ENCODE data around the gene IL25.

The IL25 gene

GRCh38 chr14:23406725-23407355 lies 34.2 kb downstream of the IL25 start:
- no peak for TF ChIP-seq CSDC2 (CRISPR knock-in tag; IDR thresholded peaks at IDR 0.05)
- TF ChIP-seq ZNF565 (CRISPR knock-in tag; conservative IDR thresholded peaks at IDR 0.05; ENCODE audit: low read depth), result no peak
- TF ChIP-seq GLIS3 (CRISPR knock-in tag; IDR thresholded peaks at IDR 0.05), result no peak
- TF ChIP-seq, protein P1, sequence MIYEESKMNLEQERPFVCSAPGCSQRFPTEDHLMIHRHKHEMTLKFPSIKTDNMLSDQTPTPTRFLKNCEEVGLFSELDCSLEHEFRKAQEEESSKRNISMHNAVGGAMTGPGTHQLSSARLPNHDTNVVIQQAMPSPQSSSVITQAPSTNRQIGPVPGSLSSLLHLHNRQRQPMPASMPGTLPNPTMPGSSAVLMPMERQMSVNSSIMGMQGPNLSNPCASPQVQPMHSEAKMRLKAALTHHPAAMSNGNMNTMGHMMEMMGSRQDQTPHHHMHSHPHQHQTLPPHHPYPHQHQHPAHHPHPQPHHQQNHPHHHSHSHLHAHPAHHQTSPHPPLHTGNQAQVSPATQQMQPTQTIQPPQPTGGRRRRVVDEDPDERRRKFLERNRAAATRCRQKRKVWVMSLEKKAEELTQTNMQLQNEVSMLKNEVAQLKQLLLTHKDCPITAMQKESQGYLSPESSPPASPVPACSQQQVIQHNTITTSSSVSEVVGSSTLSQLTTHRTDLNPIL (CRISPR knock-in tag; IDR thresholded peaks at IDR 0.05; ENCODE audit: low read depth), result no peak
- TF ChIP-seq, protein P2, sequence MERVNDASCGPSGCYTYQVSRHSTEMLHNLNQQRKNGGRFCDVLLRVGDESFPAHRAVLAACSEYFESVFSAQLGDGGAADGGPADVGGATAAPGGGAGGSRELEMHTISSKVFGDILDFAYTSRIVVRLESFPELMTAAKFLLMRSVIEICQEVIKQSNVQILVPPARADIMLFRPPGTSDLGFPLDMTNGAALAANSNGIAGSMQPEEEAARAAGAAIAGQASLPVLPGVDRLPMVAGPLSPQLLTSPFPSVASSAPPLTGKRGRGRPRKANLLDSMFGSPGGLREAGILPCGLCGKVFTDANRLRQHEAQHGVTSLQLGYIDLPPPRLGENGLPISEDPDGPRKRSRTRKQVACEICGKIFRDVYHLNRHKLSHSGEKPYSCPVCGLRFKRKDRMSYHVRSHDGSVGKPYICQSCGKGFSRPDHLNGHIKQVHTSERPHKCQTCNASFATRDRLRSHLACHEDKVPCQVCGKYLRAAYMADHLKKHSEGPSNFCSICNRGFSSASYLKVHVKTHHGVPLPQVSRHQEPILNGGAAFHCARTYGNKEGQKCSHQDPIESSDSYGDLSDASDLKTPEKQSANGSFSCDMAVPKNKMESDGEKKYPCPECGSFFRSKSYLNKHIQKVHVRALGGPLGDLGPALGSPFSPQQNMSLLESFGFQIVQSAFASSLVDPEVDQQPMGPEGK (CRISPR knock-in tag; IDR thresholded peaks at IDR 0.05; ENCODE audit: borderline replicate concordance), result no peak
- TF ChIP-seq SNAI2 (CRISPR knock-in tag; IDR thresholded peaks at IDR 0.05), result no peak
- TF ChIP-seq ZNF70 (CRISPR knock-in tag; IDR thresholded peaks at IDR 0.05), result no peak
- TF ChIP-seq ZC3H10 (CRISPR knock-in tag; IDR thresholded peaks at IDR 0.05), result no peak
- no peak for TF ChIP-seq ZFP30 (CRISPR knock-in tag; IDR thresholded peaks at IDR 0.05)
- TF ChIP-seq, protein P3, sequence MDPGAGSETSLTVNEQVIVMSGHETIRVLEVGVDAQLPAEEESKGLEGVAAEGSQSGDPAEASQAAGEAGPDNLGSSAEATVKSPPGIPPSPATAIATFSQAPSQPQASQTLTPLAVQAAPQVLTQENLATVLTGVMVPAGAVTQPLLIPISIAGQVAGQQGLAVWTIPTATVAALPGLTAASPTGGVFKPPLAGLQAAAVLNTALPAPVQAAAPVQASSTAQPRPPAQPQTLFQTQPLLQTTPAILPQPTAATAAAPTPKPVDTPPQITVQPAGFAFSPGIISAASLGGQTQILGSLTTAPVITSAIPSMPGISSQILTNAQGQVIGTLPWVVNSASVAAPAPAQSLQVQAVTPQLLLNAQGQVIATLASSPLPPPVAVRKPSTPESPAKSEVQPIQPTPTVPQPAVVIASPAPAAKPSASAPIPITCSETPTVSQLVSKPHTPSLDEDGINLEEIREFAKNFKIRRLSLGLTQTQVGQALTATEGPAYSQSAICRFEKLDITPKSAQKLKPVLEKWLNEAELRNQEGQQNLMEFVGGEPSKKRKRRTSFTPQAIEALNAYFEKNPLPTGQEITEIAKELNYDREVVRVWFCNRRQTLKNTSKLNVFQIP (CRISPR knock-in tag; IDR thresholded peaks at IDR 0.05; ENCODE audit: borderline replicate concordance, low read depth), result no peak
- TF ChIP-seq, protein P4, sequence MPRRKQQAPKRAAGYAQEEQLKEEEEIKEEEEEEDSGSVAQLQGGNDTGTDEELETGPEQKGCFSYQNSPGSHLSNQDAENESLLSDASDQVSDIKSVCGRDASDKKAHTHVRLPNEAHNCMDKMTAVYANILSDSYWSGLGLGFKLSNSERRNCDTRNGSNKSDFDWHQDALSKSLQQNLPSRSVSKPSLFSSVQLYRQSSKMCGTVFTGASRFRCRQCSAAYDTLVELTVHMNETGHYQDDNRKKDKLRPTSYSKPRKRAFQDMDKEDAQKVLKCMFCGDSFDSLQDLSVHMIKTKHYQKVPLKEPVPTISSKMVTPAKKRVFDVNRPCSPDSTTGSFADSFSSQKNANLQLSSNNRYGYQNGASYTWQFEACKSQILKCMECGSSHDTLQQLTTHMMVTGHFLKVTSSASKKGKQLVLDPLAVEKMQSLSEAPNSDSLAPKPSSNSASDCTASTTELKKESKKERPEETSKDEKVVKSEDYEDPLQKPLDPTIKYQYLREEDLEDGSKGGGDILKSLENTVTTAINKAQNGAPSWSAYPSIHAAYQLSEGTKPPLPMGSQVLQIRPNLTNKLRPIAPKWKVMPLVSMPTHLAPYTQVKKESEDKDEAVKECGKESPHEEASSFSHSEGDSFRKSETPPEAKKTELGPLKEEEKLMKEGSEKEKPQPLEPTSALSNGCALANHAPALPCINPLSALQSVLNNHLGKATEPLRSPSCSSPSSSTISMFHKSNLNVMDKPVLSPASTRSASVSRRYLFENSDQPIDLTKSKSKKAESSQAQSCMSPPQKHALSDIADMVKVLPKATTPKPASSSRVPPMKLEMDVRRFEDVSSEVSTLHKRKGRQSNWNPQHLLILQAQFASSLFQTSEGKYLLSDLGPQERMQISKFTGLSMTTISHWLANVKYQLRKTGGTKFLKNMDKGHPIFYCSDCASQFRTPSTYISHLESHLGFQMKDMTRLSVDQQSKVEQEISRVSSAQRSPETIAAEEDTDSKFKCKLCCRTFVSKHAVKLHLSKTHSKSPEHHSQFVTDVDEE (CRISPR knock-in tag; IDR thresholded peaks at IDR 0.05), result no peak
- no peak for TF ChIP-seq ESRRG (CRISPR knock-in tag; IDR thresholded peaks at IDR 0.05)
- no peak for TF ChIP-seq PPARA (CRISPR knock-in tag; IDR thresholded peaks at IDR 0.05; ENCODE audit: borderline replicate concordance)
- no peak for ATAC-seq

DNA sequence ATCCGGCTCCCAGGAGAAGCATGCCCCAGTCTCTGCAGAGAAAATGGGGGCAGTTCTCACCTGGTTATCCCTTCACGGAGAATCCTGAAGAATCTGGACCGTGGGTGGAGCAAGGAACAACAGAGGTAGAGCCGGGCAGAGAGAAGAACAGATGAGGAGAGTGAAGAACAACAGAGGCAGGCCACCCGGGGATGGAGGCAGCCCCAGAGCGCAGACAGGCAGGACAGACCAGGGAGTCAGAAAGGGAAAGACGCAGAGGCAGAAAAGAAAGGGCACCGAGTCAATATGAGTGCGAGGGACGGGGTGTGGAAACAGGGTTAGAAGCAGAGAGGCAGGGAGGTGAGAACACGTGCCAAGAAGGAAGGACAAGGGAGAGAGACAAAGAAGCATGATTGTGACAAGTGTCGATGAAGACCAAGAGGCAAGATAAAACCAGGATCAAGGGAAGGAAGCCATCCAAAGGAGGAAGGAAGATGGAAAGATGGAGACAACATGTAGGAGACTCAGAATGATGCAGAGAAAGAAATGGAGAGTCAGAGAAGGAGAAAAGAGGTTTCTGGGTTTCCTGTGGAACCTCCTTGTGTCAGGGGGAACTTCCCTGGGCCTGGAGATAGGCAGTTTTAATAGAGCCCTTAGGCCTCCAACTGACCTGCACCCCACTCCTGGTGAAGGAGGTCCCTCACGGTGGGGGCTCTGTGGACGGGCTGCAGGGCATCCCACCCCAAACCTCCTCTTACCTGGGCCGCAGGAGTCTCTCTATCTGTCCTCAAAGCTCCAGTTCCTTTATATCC lies 35.1 kb downstream of the IL25 start, which contains the start of gene MYH6:
TSS of gene MYH6 (minus strand) at position 758 of the 791 bp plus-strand sequence. CDS start 1,050 bp downstream, outside the sequence.
- TF ChIP-seq RARB (CRISPR knock-in tag; IDR thresholded peaks at IDR 0.05) (no peak), ISL1 (CRISPR knock-in tag; IDR thresholded peaks at IDR 0.05) (no peak), ARNTL (CRISPR knock-in tag; IDR thresholded peaks at IDR 0.05; ENCODE audit: borderline replicate concordance, low read depth) (no peak), BACH2 (CRISPR knock-in tag; IDR thresholded peaks at IDR 0.05; ENCODE audit: borderline replicate concordance) (no peak), OSR1 (CRISPR knock-in tag; IDR thresholded peaks at IDR 0.05) (no peak), TCF4 (CRISPR knock-in tag; IDR thresholded peaks at IDR 0.05; ENCODE audit: borderline replicate concordance) (no peak), TOX (CRISPR knock-in tag; IDR thresholded peaks at IDR 0.05; ENCODE audit: borderline replicate concordance) (no peak), GLIS3 (CRISPR knock-in tag; IDR thresholded peaks at IDR 0.05) (no peak)
- TF ChIP-seq, protein P3 (CRISPR knock-in tag; IDR thresholded peaks at IDR 0.05; ENCODE audit: borderline replicate concordance, low read depth), result no peak
- TF ChIP-seq, protein P5, sequence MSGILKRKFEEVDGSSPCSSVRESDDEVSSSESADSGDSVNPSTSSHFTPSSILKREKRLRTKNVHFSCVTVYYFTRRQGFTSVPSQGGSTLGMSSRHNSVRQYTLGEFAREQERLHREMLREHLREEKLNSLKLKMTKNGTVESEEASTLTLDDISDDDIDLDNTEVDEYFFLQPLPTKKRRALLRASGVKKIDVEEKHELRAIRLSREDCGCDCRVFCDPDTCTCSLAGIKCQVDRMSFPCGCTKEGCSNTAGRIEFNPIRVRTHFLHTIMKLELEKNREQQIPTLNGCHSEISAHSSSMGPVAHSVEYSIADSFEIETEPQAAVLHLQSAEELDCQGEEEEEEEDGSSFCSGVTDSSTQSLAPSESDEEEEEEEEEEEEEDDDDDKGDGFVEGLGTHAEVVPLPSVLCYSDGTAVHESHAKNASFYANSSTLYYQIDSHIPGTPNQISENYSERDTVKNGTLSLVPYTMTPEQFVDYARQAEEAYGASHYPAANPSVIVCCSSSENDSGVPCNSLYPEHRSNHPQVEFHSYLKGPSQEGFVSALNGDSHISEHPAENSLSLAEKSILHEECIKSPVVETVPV (CRISPR knock-in tag; IDR thresholded peaks at IDR 0.05), result no peak
- ATAC-seq, result no peak
